MG63 (cell line): ENCODE measurements around the gene ABCA10. TPM values are rescaled to one million over a fixed set of nuclear protein-coding genes. Genes with fewer than 3 reads are reported as not detected.

Experiments
- total RNA-seq: library from RNA; depleted of rRNA; stranded (reverse); fragments of >200 nt; shearing (Covaris generic); gene quantifications from 2 replicates; pipeline ENCODE4 v1.2.3, GENCODE V29; 2014; ENCODE audit warnings: low replicate concordance; rRNA removed

Gene ABCA10
- total RNA-seq, 1 experiment from 2014 or later, result 0.59 TPM

Other genes with a start within 250 kb of the ABCA10 start
- gene ABCA9, start 167.9 kb downstream of the ABCA10 start, total RNA-seq, result not detected in 2 replicates
- gene ABCA6, start 86.9 kb downstream of the ABCA10 start, total RNA-seq, result 0.99 and 1.9 TPM in 2 replicates
- gene ABCA5, start 98.3 kb upstream of the ABCA10 start, total RNA-seq, result 3.7 and 3.9 TPM in 2 replicates
- 0.96 and 1.9 TPM in 2 replicates for gene MAP2K6, start 185.9 kb upstream of the ABCA10 start, total RNA-seq